Smooth muscle cell (in vitro differentiated cells): ENCODE measurements around the gene GCHFR. TPM values are rescaled to one million over a fixed set of nuclear protein-coding genes. Genes with fewer than 3 reads are reported as not detected.

Source experiments
- DNase-seq: peaks from one replicate; lab custom pipeline; 2025; ENCODE audit not compliant: unreplicated experiment; lab: John Stamatoyannopoulos, UW
- H2AFZ ChIP-seq: fragments of 200-600 bp; sonication (generic); 2 replicates; pipeline ENCODE4 v1.6.0; 2016; ENCODE audit warnings: antibody characterized with exemption, low read depth, mild to moderate bottlenecking
- H3F3A ChIP-seq: fragments of 200-600 bp; sonication (generic); 2 replicates; pipeline ENCODE4 v1.6.0; 2017; ENCODE audit warnings: antibody characterized with exemption, low read depth
- H3K27ac ChIP-seq: fragments of 200-600 bp; sonication (generic); 2 replicates; pipeline ENCODE4 v1.5.1; 2016; ENCODE audit warnings: low read depth, mild to moderate bottlenecking
- H3K27me3 ChIP-seq: fragments of 200-600 bp; sonication (generic); 2 replicates; pipeline ENCODE4 v1.6.1; 2016; ENCODE audit warnings: low read depth, mild to moderate bottlenecking
- H3K36me3 ChIP-seq: fragments of 200-600 bp; sonication (generic); 2 replicates; pipeline ENCODE4 v1.5.1; 2016; ENCODE audit warnings: low read depth
- H3K4me1 ChIP-seq: fragments of 200-600 bp; sonication (generic); 2 replicates; pipeline ENCODE4 v1.5.1; 2016; ENCODE audit warnings: low read depth
- H3K4me2 ChIP-seq: fragments of 200-600 bp; sonication (generic); 2 replicates; pipeline ENCODE4 v1.6.0; 2016; ENCODE audit warnings: mild to moderate bottlenecking
- H3K4me3 ChIP-seq: fragments of 200-600 bp; sonication (generic); 2 replicates; pipeline ENCODE4 v1.5.1; 2016; ENCODE audit warnings: mild to moderate bottlenecking
- H3K79me2 ChIP-seq: fragments of 200-600 bp; sonication (generic); 2 replicates; pipeline ENCODE4 v1.6.0; 2016; ENCODE audit warnings: low read depth, mild to moderate bottlenecking
- H3K9ac ChIP-seq: fragments of 200-600 bp; sonication (generic); 2 replicates; pipeline ENCODE4 v1.6.0; 2016; ENCODE audit warnings: low read depth
- H3K9me3 ChIP-seq: fragments of 200-600 bp; sonication (generic); replicated peaks from 2 replicates; pipeline ENCODE4 v1.5.1; 2016; ENCODE audit warnings: low read depth
- H4K20me1 ChIP-seq: fragments of 200-600 bp; sonication (generic); 2 replicates; pipeline ENCODE4 v1.6.0; 2016; ENCODE audit warnings: low read depth
- WGBS: methylation state at CpG from one replicate; pipeline ENCODE4 v1.1.7; 2016; ENCODE audit warnings: low lambda C conversion rate; 5-methylcytosine and 5-hydroxymethylcytosine counted together
- polyA plus RNA-seq: library from polyadenylated mRNA; unstranded; fragments of >200 nt; fragmentation: Nextera tagmentation; extraction: Ambion mirVana; gene quantifications from 2 replicates; pipeline ENCODE4 v1.2.1, GENCODE V29; 2016
- total RNA-seq: library from RNA; depleted of rRNA; stranded (reverse); fragments of >200 nt; gene quantifications from 2 replicates; pipeline ENCODE4 v1.2.3, GENCODE V29; 2014
- TF ChIP-seq, protein P1 (sequence below): fragments of 200-600 bp; sonication (generic); IDR thresholded peaks from 2 replicates; pipeline ENCODE4 v1.5.1; 2017; ENCODE audit warnings: borderline replicate concordance, mild to moderate bottlenecking, antibody characterized with exemption; ENCODE audit not compliant: insufficient read depth, poor library complexity, severe bottlenecking

Gene GCHFR
- total and polyA plus RNA-seq, 2 experiments from 2014 or later = 8.9 to 9.1 TPM

DNA sequence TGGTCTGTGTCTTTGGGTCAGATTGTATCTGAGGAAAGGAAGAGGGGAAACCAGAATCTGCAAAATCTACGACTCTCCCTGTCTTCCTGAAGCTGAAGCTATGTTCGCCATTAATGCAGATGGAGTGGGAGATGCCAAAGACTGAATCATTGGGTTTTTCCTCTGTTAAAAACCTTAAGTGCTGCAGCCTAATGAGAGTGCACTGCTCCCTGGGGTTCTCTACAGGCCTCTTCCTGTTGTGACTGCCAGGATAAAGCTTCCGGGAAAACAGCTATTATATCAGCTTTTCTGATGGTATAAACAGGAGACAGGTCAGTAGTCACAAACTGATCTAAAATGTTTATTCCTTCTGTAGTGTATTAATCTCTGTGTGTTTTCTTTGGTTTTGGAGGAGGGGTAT lies 32.8 kb upstream of the GCHFR start:
- H3K9me3 ChIP-seq = no peaks in the 10 kb centered on the region
- TF ChIP-seq, protein P1, sequence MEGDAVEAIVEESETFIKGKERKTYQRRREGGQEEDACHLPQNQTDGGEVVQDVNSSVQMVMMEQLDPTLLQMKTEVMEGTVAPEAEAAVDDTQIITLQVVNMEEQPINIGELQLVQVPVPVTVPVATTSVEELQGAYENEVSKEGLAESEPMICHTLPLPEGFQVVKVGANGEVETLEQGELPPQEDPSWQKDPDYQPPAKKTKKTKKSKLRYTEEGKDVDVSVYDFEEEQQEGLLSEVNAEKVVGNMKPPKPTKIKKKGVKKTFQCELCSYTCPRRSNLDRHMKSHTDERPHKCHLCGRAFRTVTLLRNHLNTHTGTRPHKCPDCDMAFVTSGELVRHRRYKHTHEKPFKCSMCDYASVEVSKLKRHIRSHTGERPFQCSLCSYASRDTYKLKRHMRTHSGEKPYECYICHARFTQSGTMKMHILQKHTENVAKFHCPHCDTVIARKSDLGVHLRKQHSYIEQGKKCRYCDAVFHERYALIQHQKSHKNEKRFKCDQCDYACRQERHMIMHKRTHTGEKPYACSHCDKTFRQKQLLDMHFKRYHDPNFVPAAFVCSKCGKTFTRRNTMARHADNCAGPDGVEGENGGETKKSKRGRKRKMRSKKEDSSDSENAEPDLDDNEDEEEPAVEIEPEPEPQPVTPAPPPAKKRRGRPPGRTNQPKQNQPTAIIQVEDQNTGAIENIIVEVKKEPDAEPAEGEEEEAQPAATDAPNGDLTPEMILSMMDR = no peak
- H3F3A ChIP-seq = no peaks in the 10 kb centered on the region
- H3K4me3 ChIP-seq = no peak overlapping the region
- H3K4me2 ChIP-seq = no peak overlapping the region
- no peak overlapping the region for H3K9ac ChIP-seq
- no peaks in the 10 kb centered on the region for H3K79me2 ChIP-seq
- DNase-seq = no peak
- no peaks in the 10 kb centered on the region for H3K36me3 ChIP-seq
- 82% methylated on average over 3 of the region's 3 CpGs for WGBS
- no peaks in the 10 kb centered on the region for H3K27me3 ChIP-seq
- no peak overlapping the region for H3K27ac ChIP-seq
- no peaks in the 10 kb centered on the region for H4K20me1 ChIP-seq
- H2AFZ ChIP-seq = no peak overlapping the region
- no peaks in the 10 kb centered on the region for H3K4me1 ChIP-seq

DNA sequence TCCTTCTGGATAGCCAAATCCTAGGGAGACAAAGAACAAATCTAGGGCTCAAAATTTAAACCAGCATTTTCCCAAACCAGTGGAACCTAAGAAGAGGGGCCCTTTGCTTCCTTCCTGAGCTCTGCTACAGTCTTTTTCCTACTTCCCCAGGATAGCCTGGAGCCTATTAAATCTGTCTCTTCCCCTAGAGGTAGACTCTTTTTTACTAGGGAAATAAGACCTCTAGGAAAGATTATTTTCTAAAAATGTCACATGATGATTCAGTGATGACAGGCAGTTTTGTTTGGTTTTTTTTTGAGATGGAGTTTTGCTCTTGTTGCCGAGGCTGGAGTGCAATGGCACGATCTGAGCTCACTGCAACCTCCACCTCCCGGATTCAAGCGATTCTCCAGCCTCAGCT lies 27.3 kb upstream of the GCHFR start:
- Histone ChIP-seq H3K9me3 (no peaks in the 10 kb centered on the region), H3K36me3 (peaks cover 7% of the 10 kb centered on the region), H3K4me3 (no peak overlapping the region), H3K4me1 (no peaks in the 10 kb centered on the region), H3K79me2 (no peaks in the 10 kb centered on the region), H2AFZ (no peak overlapping the region), H3K4me2 (no peak overlapping the region), H3F3A (no peaks in the 10 kb centered on the region), H3K9ac (no peak overlapping the region), H3K27ac (no peak overlapping the region), H3K27me3 (no peaks in the 10 kb centered on the region), H4K20me1 (no peaks in the 10 kb centered on the region)
- no peak for DNase-seq
- WGBS = 90% methylated on average over 4 of the region's 4 CpGs
- TF ChIP-seq, protein P1 = no peak

DNA sequence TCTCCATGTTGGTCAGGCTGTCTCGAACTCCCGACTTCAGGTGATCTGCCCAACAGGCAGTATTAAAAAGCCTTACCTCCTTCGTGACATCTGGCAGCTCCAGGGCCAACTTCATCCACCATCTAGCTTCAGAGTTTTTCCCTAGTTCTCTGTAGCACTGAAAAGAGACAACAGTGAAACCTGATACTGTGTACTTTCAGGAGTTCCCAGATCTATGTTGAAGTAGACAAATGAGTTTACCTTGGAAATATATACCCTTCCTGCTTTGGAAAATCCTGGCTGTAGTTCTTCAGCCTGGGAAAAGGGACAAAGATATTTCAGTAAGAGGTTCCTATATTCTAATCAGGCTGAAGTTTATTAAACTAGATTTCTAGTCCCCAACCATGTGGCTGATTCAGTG lies 26.8 kb upstream of the GCHFR start:
- Histone ChIP-seq H3K27me3 (no peaks in the 10 kb centered on the region), H3K4me2 (no peak overlapping the region), H3K4me1 (no peaks in the 10 kb centered on the region), H3K9me3 (no peaks in the 10 kb centered on the region), H2AFZ (no peak overlapping the region), H4K20me1 (no peaks in the 10 kb centered on the region), H3K36me3 (peaks cover 7% of the 10 kb centered on the region), H3K27ac (no peak overlapping the region), H3K4me3 (no peak overlapping the region), H3K79me2 (no peaks in the 10 kb centered on the region), H3F3A (no peaks in the 10 kb centered on the region), H3K9ac (no peak overlapping the region)
- DNase-seq = no peak
- 92% methylated on average over 3 of the region's 3 CpGs for WGBS
- TF ChIP-seq, protein P1 = no peak

DNA sequence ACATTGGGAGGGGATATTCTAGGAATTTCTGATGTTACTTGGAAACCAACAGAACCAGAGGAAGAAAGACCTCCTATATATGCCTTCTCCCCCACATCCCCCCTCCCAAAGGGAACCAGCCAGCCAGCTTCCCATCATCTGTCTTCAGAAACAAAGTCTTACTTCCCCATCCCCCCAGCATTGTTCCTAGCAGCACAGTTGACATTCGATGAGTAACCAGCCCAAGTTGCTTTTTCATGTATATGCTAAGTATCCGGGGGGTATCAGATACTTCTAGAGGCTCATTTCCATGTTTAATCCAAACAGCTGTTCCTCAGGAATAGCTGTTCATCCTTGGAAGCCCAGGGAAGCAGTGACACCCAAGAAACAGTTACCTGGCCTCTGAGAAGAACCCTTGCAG lies 24.8 kb upstream of the GCHFR start:
- TF ChIP-seq, protein P1 = no peak
- H3K4me2 ChIP-seq = no peak overlapping the region
- no peak for DNase-seq
- WGBS = 77% methylated on average over 2 of the region's 2 CpGs
- H3K4me1 ChIP-seq = no peaks in the 10 kb centered on the region
- H2AFZ ChIP-seq = no peak overlapping the region
- no peak overlapping the region for H3K9ac ChIP-seq
- no peak overlapping the region for H3K4me3 ChIP-seq
- H3K27ac ChIP-seq = no peak overlapping the region
- peaks cover 7% of the 10 kb centered on the region for H3K36me3 ChIP-seq
- H3K79me2 ChIP-seq = no peaks in the 10 kb centered on the region
- no peaks in the 10 kb centered on the region for H3K9me3 ChIP-seq
- no peaks in the 10 kb centered on the region for H4K20me1 ChIP-seq
- no peaks in the 10 kb centered on the region for H3F3A ChIP-seq
- no peaks in the 10 kb centered on the region for H3K27me3 ChIP-seq
